Fibroblast of pulmonary artery (primary cell): Measurements from ENCODE around the gene LPIN1.

Experiments
- DNase-seq: peaks from one replicate; pipeline ENCODE4 v3.0.0-alpha.2; 2010; ENCODE audit warnings: low read depth
- H3K4me3 ChIP-seq: replicated peaks from 2 replicates; pipeline ENCODE4 v1.5.1; 2011; ENCODE audit warnings: low read depth, mild to moderate bottlenecking, control low read depth, low read length, moderate library complexity
- TF ChIP-seq, protein P1 (sequence below): IDR thresholded peaks from 2 replicates; pipeline ENCODE4 v1.5.1; 2011; ENCODE audit warnings: mild to moderate bottlenecking, control low read depth, low read length, inconsistent platforms; ENCODE audit errors: missing control alignments

The LPIN1 gene

DNA sequence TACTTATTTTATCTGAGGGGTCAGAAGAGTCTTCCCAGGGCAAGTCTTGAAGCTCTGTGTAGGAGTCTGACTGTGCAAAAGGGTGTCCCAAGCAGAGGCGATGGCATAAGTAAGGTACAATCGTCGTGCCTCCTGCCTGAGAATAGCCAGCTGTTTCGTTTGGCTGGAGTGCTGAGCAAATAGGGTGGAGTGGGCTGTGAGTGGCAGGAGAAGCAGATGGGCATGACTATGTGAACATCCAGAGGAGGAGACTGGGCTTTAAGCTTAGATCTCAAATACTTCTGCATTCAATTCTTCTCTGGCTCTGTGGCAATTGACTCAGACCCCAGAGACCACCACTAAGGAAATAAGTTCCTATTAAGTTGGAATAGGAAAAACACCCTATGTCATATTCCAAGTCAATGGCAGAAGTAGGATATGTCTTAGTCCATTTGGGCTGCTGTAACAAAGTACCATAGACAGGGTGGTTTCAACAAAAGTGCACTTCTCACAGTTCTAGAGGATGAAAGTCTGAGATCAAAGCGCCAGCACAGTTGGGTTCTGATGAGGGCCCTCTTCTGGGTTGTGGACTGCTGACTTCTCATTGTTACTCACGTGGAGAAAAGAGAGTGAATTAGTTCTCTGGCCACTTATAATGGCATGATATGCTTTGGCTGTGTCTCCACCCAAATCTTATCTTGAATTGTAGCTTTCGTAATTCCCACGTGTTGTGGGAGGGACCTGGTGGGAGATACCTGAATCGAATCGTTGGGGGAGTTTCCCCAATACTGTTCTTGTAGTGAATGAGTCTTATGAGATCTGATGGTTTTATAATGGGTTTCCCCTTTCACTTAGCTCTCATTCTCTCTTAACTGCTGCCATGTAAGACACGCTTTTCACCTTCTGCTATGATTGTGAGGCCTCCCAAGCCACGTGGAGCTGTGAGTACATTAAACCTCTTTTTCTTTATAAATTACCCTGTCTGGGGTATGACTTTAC, 120.2 kb downstream of the LPIN1 start:
- no peak overlapping the region for H3K4me3 ChIP-seq
- TF ChIP-seq, protein P1, sequence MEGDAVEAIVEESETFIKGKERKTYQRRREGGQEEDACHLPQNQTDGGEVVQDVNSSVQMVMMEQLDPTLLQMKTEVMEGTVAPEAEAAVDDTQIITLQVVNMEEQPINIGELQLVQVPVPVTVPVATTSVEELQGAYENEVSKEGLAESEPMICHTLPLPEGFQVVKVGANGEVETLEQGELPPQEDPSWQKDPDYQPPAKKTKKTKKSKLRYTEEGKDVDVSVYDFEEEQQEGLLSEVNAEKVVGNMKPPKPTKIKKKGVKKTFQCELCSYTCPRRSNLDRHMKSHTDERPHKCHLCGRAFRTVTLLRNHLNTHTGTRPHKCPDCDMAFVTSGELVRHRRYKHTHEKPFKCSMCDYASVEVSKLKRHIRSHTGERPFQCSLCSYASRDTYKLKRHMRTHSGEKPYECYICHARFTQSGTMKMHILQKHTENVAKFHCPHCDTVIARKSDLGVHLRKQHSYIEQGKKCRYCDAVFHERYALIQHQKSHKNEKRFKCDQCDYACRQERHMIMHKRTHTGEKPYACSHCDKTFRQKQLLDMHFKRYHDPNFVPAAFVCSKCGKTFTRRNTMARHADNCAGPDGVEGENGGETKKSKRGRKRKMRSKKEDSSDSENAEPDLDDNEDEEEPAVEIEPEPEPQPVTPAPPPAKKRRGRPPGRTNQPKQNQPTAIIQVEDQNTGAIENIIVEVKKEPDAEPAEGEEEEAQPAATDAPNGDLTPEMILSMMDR: no peak
- DNase-seq: no peak

DNA sequence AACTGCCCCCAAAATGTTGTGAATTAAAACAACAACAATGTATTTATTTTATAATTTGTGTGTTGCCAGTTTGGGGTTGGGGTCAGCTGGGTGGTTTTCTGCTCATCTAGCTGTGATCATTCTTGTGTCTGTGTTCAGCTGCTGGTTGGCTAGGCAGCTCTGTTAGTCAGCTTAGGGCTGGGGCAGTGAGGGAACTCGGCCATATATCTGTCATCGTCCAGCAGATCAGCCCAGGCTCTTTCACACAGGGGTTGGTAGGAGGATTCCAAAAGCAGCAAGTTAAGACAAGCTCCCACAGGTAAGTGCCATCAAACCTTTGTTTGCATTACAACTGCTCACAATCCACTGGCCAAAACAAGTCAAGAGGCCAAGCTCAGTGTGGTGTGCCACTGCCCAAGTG, 121.5 kb downstream of the LPIN1 start:
- TF ChIP-seq, protein P1: no peak
- H3K4me3 ChIP-seq: no peak overlapping the region
- DNase-seq: no peak

DNA sequence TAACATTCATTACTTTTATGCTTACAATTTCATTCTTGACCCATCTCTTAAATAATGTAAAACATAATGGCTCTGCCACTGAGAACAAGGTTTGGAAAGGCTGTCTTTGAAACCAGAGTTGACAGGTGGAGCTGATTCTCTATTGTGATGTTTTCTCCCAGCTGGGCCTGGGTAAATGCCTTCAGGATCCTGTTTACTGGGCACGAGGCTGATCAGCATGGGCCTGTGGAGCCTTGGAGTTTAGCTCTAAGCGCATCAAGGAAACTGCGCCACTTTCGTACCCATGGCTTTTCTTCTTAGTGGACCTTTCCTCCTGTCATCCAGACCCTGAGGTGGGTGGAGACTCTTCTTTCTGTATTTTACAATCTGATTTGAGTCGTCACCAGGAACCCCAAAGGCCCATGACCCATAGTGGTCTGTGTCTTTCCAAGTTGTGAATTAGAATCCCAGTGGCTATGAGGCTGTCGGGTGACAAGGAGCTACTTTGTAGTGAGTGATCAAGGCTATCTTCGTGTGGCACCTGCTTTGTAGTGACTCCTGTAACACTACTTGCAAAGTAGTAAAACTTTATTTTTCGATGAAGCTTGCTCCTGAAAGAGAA, 123.1 kb downstream of the LPIN1 start:
- H3K4me3 ChIP-seq: no peak overlapping the region
- DNase-seq: no peak
- TF ChIP-seq, protein P1: no peak

DNA sequence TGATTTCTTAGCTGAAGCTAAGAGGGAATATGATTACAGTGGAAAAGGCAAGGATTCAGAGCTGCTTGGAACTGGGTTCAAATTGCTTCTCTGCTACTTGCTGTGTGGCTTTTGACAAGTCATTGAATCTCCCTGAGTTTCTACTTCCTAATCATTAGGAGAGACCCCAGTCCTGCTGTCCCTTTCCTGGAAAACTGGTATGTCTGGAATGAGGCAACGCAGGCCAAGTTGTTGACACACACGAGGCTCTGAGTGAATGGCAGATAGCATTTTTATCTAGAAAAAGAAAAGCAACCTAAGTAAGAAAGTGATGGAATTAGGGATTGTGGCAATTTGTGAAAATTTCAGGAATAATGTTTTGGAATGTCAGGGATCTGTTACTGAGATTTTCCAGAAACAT, 123.6 kb downstream of the LPIN1 start:
- DNase-seq: no peak
- H3K4me3 ChIP-seq: no peak overlapping the region
- TF ChIP-seq, protein P1: no peak

DNA sequence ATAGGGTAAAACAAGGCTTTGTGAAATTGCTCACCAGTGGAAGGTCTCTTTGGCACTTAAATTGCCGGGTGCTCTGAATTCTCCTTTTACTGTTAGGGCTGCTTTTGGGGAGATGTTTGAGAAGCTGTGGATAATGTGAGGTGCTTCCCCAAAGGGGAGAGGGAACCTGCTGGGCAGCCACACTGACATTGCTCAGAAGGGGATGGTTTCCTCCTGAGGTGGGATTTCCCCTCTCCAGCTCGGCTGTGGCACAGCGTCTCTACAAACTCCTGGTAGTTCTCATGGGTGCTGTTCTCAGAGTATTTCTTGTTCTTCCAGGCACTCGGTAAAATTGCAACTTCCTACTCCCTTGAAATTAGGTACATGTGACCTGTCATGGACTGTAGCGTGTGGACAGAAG, 124.2 kb downstream of the LPIN1 start:
- TF ChIP-seq, protein P1: no peak
- no peak overlapping the region for H3K4me3 ChIP-seq
- DNase-seq: no peak

DNA sequence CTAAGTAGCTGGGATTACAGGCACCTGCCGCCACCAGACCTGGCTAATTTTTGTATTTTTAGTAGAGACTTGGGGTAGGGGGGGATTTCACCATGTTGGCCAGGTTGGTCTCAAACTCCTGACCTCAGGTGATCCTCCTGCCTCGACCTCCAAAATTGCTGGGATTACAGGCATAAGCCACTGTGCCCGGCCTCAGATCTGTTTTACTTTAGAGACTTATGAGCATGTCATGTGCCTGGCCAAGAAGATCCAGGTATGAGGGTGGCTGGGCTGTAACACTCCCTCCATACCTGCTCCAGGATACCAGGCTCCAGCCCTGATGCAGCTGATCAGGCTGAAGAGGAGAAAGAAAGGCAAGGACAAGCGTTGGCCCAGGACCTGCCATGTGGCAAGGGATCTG, 125.0 kb downstream of the LPIN1 start:
- TF ChIP-seq, protein P1: no peak
- H3K4me3 ChIP-seq: no peak overlapping the region
- DNase-seq: no peak
